ENCODE data around the gene SLC35B3. TPM values are rescaled to one million over a fixed set of nuclear protein-coding genes. Genes with fewer than 3 reads are reported as not detected.

Gene SLC35B3
- total RNA-seq, 1 experiment from 2014 or later, result 16.7 TPM

GRCh38 chr6:8392569-8392968 is 42.8 kb downstream of the SLC35B3 start:
- TF ChIP-seq SIN3A (IDR thresholded peaks at IDR 0.05; ENCODE audit: borderline replicate concordance, insufficient read depth, low read depth, low read length) (no peak), REST (IDR thresholded peaks at IDR 0.05; ENCODE audit: insufficient read depth in 1 of 2, low read depth in 2 of 2, low read length in 1 of 2) (no peak)
- no TSS peak for BruUV-seq (replicated peaks)
- Histone ChIP-seq H3K27ac (ENCODE audit: low read length) (no peak overlapping the region), H3K27me3 (ENCODE audit: control insufficient read depth, insufficient read depth, low read length) (0 out of 2 replicates have a peak, but pooled peaks cover 3% of the 10 kb centered on the region), H3K4me3 (ENCODE audit: low read depth in 2 of 2, low read length in 2 of 2) (no peak overlapping the region), H3K9me3 (ENCODE audit: control insufficient read depth, insufficient read depth, low read depth, low read length) (no peaks in the 10 kb centered on the region), H3K4me1 (ENCODE audit: control insufficient read depth, insufficient read depth, low read length) (no peaks in the 10 kb centered on the region), H3K36me3 (ENCODE audit: control insufficient read depth, insufficient read depth, low read length) (no peaks in the 10 kb centered on the region)
- intact Hi-C loops (cut with micrococcal nuclease; ENCODE audit: unreplicated experiment) (no loop called here), in situ Hi-C loops (cut with HindIII; ENCODE audit: low pct_unique_long_range_greater_than_20kb, low sequenced_read_pairs) (no loop called here)
- POLR2A ChIA-PET, result no interaction called here
- ATAC-seq, result no peak
- CTCF ChIA-PET, result no interaction called here
- DNase-seq (ENCODE audit: low read depth, low spot score), result no peak

GRCh38 chr6:8391934-8392333 is 43.4 kb downstream of the SLC35B3 start:
- DNase-seq (ENCODE audit: low read depth, low spot score) (no peak), ATAC-seq (no peak)
- Histone ChIP-seq H3K27me3 (ENCODE audit: control insufficient read depth, insufficient read depth, low read length) (0 out of 2 replicates have a peak, but pooled peaks cover 3% of the 10 kb centered on the region), H3K4me1 (ENCODE audit: control insufficient read depth, insufficient read depth, low read length) (no peaks in the 10 kb centered on the region), H3K36me3 (ENCODE audit: control insufficient read depth, insufficient read depth, low read length) (no peaks in the 10 kb centered on the region), H3K27ac (ENCODE audit: low read length) (no peak overlapping the region), H3K4me3 (ENCODE audit: low read depth in 2 of 2, low read length in 2 of 2) (no peak overlapping the region), H3K9me3 (ENCODE audit: control insufficient read depth, insufficient read depth, low read depth, low read length) (no peaks in the 10 kb centered on the region)
- in situ Hi-C loops (cut with HindIII; ENCODE audit: low pct_unique_long_range_greater_than_20kb, low sequenced_read_pairs), result no loop called here
- ChIA-PET POLR2A (no interaction called here), CTCF (no interaction called here)
- BruUV-seq (replicated peaks), result no TSS peak
- TF ChIP-seq POLR2AphosphoS5 (IDR thresholded peaks at IDR 0.05; ENCODE audit: low read depth, low read length) (no peak), REST (IDR thresholded peaks at IDR 0.05; ENCODE audit: insufficient read depth in 1 of 2, low read depth in 2 of 2, low read length in 1 of 2) (no peak), SIN3A (IDR thresholded peaks at IDR 0.05; ENCODE audit: borderline replicate concordance, insufficient read depth, low read depth, low read length) (no peak), TCF7L2 (IDR thresholded peaks at IDR 0.05; ENCODE audit: low read depth, low read length) (no peak), CTCF (IDR thresholded peaks at IDR 0.05) (no peak)
- intact Hi-C loops (cut with micrococcal nuclease; ENCODE audit: unreplicated experiment), result no loop called here
